HL-60 (cell line): ENCODE data around the gene HSD17B1.

Source experiments
- DNase-seq, 2 experiments: peaks; one replicate each; pipeline ENCODE4 v3.0.0-alpha.2; 2010 to 2020; ENCODE audit warnings: low read depth in 1 of 2, low spot score in 1 of 2
- H3K27ac ChIP-seq: fragments of 250-450 bp; sonication (Bioruptor Pico); replicated peaks from 2 replicates; pipeline ENCODE4 v1.5.1; 2020; ENCODE audit warnings: mild to moderate bottlenecking, moderate library complexity
- H3K27me3 ChIP-seq: fragments of 250-450 bp; sonication (Bioruptor Pico); 2 replicates; pipeline ENCODE4 v1.5.1; 2021; ENCODE audit warnings: mild to moderate bottlenecking, moderate library complexity; ENCODE audit not compliant: insufficient read depth, poor library complexity, severe bottlenecking
- H3K4me3 ChIP-seq: replicated peaks from 2 replicates; pipeline ENCODE4 v1.5.1; 2011; ENCODE audit warnings: mild to moderate bottlenecking, control low read depth, low read length; ENCODE audit not compliant: insufficient read depth
- GABPA ChIP-seq: IDR thresholded peaks from 2 replicates; pipeline ENCODE4 v1.6.1; 2012; ENCODE audit warnings: low read depth
- POLR2AphosphoS5 ChIP-seq: IDR thresholded peaks from 2 replicates; pipeline ENCODE4 v1.6.1; 2012; ENCODE audit warnings: low read depth
- SPI1 ChIP-seq: IDR thresholded peaks from 2 replicates; pipeline ENCODE4 v1.6.1; 2012; ENCODE audit warnings: low read depth, mild to moderate bottlenecking, borderline replicate concordance
- TF ChIP-seq, protein P1 (sequence below): IDR thresholded peaks from 2 replicates; pipeline ENCODE4 v1.6.1; 2012; ENCODE audit warnings: low read depth; ENCODE audit not compliant: insufficient replicate concordance
- TF ChIP-seq, protein P2 (sequence below): IDR thresholded peaks from one replicate; pipeline ENCODE4 v1.5.1; 2011; ENCODE audit warnings: low read length, control low read depth, inconsistent platforms; ENCODE audit not compliant: insufficient read depth

The HSD17B1 gene

DNA sequence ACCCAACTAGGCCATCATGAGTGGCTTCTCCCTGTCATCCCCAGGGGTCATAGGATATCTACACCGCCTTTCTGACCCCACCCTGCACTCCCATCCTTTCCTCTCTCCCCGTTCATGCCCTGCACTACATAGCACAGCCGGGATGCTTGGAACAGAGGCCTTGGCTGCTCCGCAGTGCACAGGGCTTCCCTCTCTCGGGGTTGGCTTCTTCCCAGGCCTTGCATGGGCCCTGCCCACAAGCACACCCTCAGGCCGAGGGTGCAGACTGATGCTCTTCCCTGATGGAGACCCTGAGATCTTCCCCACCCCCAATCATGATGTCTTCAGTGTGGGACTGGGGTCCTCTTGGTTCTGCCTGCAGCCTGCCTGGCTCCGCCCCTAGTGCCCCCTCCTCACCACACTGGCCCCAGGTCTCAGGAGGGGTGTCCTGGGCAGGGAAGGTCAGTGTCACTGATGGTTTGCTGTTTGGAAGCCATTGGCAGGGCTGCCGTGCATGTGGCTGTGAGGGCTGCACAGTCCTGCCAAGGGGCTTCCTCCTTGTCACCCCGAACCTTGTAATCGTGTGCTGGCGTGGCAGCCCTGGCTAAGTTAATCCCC is 31.0 kb upstream of the HSD17B1 start:
- no peaks in the 10 kb centered on the region for H3K27me3 ChIP-seq
- TF ChIP-seq, protein P1, sequence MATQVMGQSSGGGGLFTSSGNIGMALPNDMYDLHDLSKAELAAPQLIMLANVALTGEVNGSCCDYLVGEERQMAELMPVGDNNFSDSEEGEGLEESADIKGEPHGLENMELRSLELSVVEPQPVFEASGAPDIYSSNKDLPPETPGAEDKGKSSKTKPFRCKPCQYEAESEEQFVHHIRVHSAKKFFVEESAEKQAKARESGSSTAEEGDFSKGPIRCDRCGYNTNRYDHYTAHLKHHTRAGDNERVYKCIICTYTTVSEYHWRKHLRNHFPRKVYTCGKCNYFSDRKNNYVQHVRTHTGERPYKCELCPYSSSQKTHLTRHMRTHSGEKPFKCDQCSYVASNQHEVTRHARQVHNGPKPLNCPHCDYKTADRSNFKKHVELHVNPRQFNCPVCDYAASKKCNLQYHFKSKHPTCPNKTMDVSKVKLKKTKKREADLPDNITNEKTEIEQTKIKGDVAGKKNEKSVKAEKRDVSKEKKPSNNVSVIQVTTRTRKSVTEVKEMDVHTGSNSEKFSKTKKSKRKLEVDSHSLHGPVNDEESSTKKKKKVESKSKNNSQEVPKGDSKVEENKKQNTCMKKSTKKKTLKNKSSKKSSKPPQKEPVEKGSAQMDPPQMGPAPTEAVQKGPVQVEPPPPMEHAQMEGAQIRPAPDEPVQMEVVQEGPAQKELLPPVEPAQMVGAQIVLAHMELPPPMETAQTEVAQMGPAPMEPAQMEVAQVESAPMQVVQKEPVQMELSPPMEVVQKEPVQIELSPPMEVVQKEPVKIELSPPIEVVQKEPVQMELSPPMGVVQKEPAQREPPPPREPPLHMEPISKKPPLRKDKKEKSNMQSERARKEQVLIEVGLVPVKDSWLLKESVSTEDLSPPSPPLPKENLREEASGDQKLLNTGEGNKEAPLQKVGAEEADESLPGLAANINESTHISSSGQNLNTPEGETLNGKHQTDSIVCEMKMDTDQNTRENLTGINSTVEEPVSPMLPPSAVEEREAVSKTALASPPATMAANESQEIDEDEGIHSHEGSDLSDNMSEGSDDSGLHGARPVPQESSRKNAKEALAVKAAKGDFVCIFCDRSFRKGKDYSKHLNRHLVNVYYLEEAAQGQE: no peak
- no peak overlapping the region for H3K27ac ChIP-seq
- no peak for DNase-seq
- no peak overlapping the region for H3K4me3 ChIP-seq

GRCh38 chr17:42522263-42522790 is 30.4 kb upstream of the HSD17B1 start:
- H3K27ac ChIP-seq: no peak overlapping the region
- no peak for TF ChIP-seq GABPA
- no peak for TF ChIP-seq SPI1
- TF ChIP-seq, protein P2, sequence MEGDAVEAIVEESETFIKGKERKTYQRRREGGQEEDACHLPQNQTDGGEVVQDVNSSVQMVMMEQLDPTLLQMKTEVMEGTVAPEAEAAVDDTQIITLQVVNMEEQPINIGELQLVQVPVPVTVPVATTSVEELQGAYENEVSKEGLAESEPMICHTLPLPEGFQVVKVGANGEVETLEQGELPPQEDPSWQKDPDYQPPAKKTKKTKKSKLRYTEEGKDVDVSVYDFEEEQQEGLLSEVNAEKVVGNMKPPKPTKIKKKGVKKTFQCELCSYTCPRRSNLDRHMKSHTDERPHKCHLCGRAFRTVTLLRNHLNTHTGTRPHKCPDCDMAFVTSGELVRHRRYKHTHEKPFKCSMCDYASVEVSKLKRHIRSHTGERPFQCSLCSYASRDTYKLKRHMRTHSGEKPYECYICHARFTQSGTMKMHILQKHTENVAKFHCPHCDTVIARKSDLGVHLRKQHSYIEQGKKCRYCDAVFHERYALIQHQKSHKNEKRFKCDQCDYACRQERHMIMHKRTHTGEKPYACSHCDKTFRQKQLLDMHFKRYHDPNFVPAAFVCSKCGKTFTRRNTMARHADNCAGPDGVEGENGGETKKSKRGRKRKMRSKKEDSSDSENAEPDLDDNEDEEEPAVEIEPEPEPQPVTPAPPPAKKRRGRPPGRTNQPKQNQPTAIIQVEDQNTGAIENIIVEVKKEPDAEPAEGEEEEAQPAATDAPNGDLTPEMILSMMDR: no peak
- DNase-seq: no peak

GRCh38 chr17:42522798-42523278 is 29.9 kb upstream of the HSD17B1 start:
- TF ChIP-seq, protein P1: no peak
- Histone ChIP-seq H3K27me3 (no peaks in the 10 kb centered on the region), H3K4me3 (no peak overlapping the region), H3K27ac (no peak overlapping the region)
- DNase-seq: no peak

More at GRCh38 chr17:42522263-42522790, 30.4 kb upstream of the HSD17B1 start:
- Histone ChIP-seq H3K27me3 (no peaks in the 10 kb centered on the region), H3K4me3 (no peak overlapping the region)

DNA sequence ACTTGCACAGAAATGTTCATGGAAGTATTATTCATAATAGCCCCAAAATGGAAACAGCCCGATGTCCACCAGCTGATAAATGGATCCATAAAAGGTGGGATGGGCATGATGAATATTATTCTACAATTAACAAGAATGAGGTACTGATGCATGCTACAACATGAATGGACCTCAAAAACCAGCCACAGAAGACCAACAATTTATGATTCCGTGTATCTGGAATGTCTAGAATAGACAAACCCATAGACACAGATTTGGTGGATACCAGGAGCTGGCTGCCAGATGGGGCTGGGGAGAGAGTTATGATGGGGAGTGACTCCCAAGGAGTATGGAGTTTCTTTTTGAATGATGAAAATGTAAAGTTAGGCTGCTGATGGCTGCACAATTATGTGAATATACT is 27.5 kb upstream of the HSD17B1 start:
- H3K27ac ChIP-seq: no peak overlapping the region
- TF ChIP-seq, protein P1: no peak
- TF ChIP-seq, protein P2: no peak
- TF ChIP-seq GABPA (no peak), SPI1 (no peak), POLR2AphosphoS5 (no peak)
- H3K4me3 ChIP-seq: no peak overlapping the region
- no peaks in the 10 kb centered on the region for H3K27me3 ChIP-seq
- no peak for DNase-seq
